ENCODE measurements around the gene MACROH2A1.

Gene MACROH2A1

DNA sequence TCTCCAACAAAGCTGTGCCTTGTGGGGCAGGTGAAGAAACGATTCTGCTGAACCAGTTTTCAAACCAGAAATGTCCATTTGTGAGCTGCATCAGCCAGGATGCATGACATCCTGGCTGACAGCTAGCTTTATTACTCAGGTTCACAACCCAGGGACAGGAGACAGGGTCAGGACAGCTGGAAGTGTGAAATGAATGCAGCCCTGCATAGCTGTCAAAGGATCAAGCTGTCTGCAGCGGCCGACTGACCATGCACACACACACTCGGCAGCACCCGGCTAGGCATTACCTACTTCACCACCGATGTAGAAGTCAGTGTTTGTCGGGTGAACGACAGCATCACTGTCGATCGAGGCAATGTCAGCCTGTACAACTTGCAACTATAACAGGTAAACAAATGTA, 48.5 kb downstream of the MACROH2A1 start:
- DNase-seq: no peak

DNA sequence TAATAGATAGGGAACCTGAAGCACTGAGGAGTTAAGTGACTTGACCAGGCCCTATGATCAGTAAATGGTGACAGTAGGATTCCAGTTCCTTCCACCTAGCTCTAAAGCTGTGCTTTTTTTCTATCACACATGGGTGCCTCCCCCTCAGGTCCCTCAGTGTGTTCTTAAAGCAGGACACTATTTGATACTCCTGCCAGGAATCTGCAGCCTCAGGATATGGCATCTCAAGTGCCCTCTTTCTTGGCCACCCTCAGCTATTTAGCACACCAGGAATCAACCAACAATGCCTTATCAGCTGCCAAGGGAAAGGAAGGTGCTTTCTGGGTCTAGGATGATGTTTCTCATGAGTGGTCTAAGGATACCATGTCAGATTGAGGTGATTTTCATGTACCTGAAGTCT, 49.1 kb downstream of the MACROH2A1 start:
- DNase-seq: no peak

DNA sequence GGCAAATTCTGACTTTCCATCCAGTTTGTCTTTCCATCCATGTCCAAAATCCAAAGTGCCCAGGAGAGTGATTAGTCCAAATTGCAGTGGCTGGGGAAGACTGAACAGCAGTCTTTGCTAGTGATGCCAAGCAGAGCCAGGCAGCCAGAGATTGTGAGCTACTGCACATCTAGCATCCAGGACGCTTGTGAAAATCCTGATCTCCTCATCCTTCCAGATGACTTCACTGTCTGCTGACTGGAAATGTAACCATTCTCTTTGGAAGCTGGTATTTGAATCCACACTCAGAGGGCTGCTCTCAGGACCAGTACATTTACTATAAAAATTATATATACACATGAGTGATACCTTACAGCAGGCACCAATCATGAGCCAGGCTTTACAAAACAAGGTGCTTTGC, 49.6 kb downstream of the MACROH2A1 start:
- DNase-seq: no peak

DNA sequence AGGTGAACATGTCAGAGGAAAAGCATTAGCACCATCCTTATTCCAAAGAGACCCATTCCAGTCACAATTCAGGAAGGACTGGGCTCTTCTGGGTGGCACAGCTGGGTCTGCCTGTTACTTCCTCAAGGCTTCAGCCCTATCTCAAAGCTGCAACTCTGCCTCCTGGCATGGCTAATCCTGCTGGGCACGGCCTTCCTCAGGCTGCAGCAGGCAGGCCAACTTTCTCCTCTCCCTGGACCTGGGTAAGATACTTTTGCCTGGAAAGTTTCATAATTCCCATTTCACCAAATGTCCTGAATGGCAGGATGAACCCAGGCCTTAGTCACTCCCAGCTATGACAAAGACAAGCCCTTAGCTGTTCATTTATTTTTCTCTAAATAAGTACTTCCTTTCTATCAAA, 50.1 kb downstream of the MACROH2A1 start:
- no peak for DNase-seq

DNA sequence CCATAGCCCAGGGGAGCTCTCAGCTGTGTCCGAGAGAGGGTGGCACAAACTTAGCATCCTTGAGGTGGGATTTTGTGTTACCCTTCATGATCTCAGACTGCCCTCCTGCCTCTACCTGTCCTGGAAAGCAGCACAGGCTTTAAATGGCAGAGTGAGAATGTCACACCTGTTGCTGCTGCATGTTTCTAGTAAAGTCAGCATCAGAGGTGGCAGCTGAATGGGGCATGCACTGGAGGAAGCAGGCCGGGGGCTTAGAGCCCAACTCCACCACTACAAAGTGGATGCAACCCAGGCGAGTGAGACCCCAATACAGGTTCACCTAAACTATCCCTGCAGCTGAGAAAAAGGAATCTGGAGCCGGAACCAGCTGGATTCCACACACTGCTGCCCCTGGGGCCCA, 51.6 kb downstream of the MACROH2A1 start:
- no peak for DNase-seq

DNA sequence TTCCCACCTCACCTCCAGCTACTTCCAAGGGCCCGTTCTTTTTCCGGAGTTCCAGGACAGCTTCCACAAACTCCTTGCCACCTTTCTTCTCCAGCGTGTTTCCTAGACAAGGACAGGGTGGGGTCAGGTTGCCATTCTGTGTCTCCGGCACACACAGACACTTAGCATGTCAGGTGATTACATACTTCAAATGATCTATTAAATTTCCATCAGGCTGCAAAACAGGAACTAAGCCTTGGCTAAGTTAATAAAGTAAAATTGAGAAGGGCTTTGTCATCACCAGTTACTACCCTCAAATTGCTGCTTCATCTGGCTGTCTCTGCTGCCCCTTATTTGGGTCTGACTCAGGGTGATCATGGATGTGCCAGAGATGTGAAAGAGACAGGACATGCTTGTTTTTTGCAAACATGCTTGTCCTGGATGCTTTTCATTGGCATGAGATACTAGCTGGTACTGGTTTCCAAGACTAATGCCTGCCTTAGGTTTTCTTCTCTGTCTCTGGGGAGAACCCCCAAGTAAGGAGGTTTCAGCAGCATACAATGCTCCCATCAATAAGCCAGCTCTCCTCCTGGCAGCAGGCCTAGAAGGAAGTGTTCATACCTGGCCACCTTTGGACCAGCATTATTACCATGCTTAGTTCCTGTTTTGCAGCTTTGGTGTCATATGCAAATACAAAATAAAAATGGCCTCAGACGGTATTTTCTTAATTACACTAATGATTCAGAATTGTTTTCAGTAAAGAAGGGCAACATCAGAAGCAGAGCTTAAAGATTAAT, 52.9 kb downstream of the MACROH2A1 start:
- no peak for DNase-seq

DNA sequence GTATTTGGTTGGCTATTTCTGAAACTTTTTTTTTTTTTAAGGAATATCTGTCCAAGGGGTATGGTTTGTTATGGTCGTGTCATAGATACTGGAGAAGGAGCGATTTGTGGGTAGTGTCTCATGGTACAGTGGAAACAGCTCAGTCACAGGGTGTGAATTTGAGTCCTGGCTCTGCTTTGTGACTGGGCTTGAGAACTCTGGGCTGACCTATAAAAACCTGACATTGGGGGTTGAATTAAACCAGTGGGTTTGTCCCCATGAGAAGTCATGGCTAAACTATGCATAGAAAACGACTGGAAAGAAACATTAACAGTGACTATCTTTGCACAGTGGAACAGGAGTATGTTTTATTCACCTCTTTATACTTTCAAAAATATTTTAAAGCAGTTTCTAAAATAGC, 54.7 kb downstream of the MACROH2A1 start:
- DNase-seq: no peak

DNA sequence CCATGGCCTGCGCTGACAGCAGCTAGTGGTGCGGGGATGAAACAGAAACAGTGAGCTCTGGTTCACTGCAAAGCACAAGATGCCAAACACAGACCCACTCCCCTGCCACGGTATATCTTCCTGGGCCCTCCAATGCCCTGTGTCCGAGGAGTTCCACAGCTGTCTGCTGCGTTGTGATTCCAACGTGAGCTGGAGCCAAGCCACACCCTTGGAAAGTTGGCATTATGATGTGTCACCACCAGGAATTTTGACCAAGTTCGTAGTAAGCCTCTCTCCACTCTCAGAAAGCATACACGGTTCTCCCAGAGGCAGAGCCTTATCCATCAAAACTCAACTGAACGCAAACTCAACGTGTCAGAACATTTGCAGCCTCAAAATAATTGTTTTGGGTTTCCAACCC, 55.6 kb downstream of the MACROH2A1 start:
- DNase-seq: no peak

DNA sequence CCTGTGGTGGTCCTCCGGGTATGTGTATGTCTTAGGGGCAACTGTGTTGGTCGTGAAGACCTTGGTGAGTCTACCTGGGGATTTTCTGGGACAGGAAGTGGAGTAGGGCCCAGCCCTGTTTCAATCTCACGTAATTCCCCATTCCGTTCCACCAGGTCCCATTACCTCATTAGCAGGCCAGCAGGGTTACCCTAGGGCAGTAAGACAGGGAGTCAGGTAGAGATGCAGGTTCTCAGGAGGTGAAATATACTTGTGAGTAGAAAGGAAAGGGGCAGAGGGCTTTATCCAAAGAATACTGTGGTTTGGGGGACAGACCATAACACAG, 56.5 kb downstream of the MACROH2A1 start:
- DNase-seq: no peak

DNA sequence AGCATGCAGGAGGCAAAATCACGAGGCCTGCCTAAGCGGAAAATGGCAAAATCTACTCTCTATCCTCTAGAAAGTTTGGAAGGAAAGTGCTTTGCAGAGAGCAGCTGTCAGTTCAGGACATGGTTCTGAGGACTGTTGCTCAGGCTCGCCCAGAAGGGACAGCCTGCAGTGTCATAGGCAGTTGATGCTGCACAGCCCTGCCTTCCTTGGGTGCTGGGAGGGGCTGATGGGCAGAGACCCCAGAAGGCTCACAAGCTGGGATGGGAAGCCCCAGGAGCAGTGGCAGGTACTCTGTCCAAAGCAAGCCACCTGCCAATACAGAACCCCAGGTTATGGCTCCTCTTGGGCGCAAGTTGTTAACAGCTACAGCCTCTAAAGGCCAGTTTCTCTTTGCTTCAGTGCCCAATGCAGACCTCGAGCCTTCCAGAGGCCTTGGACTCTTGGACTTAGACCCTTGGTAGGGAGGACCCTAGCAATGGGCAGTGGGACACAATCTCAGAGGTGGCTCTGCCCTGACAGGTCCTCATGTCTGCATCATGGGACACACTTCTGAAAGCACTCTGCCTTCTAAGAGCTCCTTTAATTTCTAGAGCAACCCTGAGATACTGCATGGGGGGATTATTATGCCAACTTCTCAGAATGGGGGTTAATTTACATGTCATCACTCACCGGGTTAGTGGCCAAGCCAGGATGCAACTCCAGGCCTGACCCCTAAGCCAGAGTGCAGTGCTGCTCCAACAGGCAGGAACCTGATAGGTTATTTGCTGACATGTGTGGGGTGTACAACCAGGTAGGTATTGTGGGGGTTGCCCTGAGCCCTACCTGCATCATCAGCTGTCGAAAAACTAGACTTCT, 57.1 kb downstream of the MACROH2A1 start:
- DNase-seq: no peak

DNA sequence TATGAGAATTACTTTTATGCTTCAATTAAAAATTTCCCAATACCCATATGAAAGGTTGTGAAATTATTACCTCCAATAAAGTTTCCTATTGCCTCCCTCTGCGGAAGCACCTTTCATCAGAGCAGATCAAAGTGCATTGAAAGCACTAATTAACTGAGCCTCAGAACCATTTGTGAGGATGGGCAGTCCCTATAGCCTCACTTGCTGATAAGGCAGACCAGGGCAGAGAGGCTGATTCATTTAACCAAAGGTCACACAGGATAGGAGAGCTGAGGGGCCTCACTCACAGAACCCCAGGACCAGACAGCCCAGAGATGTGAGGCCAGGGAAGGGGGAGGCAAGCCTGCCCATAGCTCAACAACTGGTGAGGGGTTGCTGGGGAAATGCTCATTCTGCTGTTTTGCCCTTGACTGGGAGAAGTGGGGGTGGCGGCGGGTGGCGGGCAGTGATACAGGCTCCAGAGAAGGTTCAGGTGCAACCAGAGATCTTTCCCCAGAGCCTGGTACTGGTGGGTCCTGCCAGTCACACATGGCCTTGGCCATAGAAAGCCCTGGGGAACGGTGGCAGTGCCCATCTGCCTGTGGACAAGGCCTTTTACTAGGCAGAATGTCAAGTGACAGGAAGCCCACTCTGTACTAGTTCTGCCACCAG, 57.9 kb downstream of the MACROH2A1 start:
- no peak for DNase-seq

DNA sequence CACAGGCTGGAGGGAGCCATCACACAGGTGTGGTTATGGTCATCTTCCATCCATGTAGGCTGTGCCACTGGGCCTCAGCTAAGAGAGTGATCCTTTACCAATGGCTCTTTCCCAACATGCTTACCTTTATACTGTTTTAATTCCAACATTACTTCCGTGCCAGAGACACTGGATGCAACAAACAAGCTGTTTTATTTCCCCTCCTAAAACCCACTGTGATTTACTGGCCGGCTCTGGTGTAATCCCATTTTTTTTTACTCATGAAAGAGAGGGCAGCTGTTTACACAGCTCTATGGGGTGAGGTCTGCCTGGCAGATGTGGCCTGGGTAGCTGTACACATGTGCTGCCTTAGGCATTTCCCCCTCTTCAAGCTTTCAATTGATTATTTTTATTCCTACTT, 58.5 kb downstream of the MACROH2A1 start:
- no peak for DNase-seq

DNA sequence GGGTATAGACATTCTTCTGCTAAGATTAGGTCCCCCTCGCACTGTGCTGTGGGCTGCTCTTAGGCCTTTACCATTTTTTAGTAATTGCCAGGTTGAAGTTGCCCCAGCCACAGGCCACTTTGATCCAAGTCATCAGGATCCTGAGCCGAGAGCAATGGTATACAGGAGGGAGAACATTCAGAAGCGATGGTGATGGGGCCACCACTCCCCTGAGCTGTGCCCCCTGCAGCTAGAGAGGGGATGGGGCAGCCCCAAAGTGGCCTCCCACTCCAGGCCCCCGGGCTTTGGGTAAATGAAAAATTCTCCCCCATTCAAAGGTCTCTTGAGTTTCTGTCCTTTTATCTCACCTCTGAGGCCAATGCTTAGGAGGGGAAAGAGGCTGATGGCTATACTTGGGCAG, 59.4 kb downstream of the MACROH2A1 start:
- no peak for DNase-seq

DNA sequence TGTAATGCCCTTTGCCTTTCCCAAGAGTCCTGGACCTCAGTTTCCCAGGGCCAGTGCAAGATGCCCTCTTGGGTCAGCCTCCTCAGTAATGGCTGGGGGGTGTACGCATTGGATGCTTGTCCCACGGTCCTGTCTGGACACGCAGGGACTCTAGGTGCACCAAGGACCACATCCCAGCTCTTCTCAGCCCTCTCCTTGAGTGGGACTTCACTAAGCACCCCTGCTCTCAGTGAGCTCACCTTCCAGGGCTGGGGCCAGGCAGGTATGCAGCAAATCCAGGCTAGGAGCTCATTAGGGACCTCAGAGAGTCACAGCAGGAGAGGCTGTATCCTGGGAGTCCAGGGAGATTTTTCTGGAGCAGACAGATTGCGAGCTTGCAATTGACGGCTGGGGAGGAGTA, 59.8 kb downstream of the MACROH2A1 start:
- no peak for DNase-seq

DNA sequence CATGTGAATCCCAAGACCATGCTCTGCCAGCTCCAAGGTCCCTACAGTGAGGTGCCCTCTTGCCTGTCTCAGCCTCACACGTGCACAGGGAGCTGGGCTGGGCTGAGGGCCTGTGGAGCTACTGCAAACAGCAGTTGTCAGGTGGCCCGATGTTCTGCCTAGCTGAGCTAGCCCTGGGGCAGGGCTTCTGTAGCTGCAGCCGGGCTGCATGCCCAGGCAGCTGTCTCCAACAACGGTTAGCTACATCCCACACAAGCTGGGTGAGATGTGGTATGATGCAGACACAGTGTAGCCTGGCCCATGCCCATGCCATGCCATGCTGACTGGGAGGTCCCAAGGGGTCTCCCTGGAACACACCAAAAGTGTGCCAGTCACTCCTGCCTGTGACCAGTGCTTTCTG, 62.0 kb downstream of the MACROH2A1 start:
- DNase-seq: no peak

DNA sequence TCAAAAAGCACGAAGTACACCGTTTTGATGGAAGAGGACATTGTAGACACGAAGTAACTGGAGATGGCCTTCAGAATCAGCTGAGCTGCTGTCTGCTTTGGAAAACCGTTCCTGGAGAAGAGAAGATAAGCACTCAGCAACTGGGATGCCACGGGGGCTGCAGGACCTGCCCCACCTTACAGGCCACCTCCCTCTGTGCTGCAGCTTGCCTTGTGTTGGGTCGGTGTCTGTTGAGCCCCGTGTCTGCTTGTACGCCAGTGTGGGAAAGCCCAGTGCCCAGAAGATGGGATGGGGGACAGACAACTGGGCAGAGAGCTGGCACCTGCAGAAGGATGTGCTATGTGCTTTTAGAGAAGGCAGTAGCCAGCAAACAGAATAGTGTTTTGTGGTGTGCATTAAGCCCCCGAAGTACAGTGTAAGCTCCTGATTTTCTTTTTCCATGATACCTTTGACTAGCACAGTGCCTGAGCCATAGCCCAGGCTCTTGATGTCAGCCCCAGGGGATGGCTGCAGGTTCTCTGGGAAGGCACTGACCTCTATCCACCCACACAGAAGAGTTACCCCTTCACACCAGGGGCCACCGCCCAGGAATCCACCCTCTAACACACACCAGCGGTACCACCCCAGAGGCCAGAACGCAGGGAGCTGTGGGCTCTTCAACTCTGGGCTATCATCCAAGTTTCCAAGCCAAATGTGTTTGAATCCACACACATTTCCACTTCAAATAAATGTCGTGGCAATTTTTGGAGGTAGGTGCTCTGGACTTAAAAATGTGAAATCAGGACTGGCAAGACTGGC, 63.8 kb downstream of the MACROH2A1 start:
- DNase-seq: no peak

DNA sequence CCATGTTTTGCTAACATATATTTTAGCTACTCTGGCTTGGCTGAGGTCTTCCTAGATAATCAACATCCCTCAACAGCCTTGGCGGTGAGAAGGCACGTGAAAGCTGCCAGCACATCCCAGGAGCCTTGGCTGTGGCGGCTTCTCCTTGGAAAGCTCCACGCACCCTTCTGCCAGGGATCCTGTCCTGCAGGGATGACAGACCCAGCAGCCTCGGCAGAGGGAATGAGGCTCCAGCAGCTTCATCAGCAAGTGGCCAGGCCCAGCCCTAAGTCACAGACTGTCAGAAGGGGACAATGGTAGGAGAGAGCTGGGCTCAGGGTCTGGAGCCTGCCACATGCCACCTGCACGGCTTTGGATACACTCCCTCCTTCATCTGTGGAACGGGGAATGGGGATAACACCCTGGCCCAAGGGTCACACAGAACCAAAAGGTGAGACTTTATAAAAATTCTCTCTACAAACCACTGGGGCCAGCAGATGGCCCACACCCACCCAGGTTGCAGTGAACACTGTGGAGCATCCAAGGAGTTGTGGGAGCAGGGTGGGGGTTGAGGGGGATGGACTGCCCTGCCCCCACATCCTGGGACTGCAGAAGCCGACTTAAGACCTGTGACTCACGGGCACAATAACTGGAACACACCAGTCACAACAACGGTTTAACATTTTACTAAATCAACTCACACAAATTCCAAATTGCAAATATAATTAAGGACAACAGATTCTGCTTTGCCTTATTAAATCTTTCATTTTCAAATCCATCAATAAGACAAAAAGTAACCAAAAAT, 65.1 kb downstream of the MACROH2A1 start:
- DNase-seq: no peak

DNA sequence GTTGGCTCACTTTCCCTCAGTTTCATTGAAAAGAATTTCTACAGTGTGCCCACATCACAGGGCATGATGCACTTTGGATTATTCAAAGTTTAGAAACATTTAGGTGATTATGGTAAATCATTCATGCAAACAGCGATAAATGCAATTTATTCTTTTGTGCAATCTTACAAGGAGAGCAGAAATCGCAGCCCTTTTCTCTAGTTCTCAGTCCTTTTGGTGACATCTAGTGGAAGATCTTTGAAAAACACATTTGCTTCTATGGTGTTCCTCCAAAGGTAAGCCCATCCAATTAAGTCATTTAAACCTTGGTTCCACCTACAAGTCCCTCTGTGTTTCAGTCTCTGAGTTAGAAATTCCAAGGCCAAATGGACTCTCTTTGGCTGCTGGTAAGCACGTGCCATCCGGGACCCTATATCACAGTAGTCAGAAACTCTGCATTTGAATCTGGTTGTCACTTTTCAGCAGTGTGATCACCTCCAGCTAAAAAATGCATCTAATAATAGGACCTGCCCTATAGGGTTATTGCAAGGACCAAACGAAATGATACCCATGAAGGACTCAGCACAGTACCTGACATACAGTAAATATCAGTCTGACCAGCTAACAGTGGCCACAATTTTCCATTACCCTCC, 66.4 kb downstream of the MACROH2A1 start:
- DNase-seq: no peak

DNA sequence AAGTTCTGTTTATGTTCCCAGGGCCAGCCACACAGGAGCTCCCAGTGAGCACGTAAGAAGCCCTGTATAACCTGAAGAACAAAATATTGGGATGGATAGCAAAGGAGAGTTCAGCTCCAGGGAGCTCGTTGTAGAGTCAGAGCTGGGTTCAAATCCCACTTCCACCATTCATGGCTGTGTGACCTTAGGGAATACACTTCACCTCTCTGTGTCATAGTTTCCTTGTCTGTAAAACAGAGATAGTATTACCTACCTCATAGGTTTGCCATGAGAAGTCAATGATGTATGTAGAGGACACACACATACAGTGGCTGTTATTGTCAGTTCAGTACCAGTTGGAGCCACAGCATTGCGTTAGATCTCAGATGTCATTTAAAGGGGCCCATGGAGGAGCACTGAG, 67.4 kb downstream of the MACROH2A1 start:
- no peak for DNase-seq

DNA sequence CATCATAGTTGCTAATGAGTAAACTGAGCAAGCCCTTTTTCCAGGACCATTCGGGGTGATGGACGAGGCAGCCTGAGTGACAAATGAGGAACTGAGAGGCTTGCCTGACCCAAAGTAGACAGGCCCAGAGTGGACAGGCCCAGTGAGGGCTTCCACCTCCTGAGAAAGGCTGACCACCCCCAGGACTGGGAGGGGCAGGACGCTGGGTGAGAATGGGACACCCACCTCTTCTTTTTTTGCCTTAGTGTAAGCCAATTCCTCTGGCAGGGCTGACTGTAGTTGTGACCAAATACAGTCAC, 68.3 kb downstream of the MACROH2A1 start:
- DNase-seq: no peak

DNA sequence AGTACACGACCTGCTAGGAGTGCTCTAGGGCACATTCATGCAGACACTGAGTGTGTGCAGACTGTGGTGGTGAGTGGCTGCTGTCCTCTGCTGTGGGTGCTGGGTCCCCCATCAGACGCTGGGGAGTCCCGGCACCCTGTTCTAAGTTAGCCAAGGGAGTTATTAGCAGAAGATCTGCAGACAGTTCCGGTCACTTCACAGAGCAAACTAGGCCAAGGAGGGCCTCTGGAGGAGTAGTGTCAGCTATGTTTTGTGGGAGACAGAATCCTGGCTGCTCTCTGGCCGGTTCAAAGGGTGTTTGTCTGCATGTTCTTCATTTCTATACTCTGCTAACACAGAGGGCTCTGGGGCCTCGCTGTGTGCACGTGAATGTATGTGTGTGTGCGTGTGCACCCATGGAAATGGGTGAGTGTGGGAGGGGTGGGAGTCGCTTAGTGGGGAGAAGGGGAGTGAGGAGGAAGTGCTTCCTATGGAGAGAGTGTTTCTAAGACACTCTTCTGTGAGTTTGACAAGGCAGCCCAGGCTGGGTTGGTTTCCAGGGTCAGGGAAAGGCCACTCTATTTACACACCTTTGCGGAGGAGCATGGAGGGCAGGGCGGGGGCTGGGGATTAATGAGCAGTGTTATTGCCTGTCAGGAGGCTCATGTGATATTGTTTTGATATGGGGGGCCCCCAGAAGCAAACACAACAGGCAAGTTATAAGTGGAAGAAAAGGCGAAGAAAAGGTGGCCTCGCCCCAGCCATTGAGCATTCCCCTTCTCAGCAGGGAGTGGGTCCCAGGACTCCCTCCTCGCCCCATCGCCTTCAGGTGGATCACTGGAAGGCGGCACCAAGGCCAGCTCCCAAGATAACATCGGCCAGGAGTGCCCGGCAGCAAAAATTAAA, 68.9 kb downstream of the MACROH2A1 start:
- DNase-seq: no peak
